ENCODE results near the gene DTNA.
"Not testable (repeated sequence)": the region's sequence is repeated elsewhere in the genome, so short reads cannot be mapped to it uniquely, and the experiment has no call there.

DTNA gene

GRCh38 chr18:34709750-34710441 lies at the start of gene DTNA:
Gene DTNA (plus strand): TSS chr18:34710298. CDS start chr18:34755977, 45,679 bp downstream.
- TF ChIP-seq, protein P1, sequence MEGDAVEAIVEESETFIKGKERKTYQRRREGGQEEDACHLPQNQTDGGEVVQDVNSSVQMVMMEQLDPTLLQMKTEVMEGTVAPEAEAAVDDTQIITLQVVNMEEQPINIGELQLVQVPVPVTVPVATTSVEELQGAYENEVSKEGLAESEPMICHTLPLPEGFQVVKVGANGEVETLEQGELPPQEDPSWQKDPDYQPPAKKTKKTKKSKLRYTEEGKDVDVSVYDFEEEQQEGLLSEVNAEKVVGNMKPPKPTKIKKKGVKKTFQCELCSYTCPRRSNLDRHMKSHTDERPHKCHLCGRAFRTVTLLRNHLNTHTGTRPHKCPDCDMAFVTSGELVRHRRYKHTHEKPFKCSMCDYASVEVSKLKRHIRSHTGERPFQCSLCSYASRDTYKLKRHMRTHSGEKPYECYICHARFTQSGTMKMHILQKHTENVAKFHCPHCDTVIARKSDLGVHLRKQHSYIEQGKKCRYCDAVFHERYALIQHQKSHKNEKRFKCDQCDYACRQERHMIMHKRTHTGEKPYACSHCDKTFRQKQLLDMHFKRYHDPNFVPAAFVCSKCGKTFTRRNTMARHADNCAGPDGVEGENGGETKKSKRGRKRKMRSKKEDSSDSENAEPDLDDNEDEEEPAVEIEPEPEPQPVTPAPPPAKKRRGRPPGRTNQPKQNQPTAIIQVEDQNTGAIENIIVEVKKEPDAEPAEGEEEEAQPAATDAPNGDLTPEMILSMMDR (IDR thresholded peaks at IDR 0.05; ENCODE audit: low read depth, low read length), result no peak
- peak within 1 kb of the TSS; percentile 38 for H3K4me3 ChIP-seq (ENCODE audit: low read depth, low read length)

DNA sequence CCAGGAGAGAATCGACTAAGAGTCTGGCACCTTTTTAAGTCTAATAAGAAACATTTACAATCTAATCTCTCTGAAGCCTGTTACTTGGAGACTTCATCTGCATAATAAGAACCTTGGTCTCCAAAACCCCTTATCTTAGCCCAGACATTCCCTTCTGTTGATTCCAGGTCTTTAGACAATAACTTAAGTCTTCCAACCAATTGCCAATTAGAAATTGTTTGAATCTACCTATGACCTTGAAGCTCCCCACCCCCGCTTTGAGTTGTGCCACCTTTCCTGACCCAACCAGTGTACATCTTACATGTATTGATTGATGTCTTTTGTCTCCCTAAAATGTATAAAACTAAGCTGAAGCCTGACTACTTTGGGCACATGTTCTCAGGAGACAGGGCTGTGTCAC lies 49.5 kb upstream of the DTNA start:
- no peak overlapping the region for H3K4me3 ChIP-seq (ENCODE audit: low read depth, low read length)
- TF ChIP-seq, protein P1 (IDR thresholded peaks at IDR 0.05; ENCODE audit: low read depth, low read length), result no peak

DNA sequence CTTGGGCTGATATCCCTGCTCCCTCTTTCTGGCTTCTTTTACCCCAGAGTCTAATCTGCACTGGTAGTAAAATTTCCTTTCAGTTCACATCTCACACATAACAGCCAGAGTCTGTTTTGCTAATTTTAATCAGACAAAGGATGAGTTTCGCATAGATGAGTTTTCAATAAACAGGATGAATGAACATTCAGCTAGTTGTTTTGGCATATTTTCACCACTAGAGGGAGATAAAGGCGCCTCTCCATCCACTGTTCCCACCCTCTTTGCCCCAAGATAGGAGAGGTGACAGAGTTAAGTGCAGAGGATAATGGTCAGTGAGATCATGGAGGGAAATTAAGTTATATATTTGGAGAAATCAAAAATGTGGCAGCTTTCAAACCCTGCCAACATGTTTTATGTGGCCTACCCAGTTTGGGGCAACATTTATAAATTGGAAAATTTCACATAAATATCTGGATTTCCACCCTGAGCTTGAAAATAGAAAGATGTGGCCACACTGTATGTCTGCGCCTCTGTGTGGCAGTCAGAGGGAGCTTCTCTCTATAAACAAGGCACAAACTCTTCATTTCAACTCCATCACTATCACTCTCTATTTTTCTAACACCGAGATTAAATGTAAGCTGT lies 48.5 kb upstream of the DTNA start:
- H3K4me3 ChIP-seq (ENCODE audit: low read depth, low read length), result no peak overlapping the region
- TF ChIP-seq, protein P1 (IDR thresholded peaks at IDR 0.05; ENCODE audit: low read depth, low read length), result peak; percentile 79

GRCh38 chr18:34676816-34677574 lies 33.1 kb upstream of the DTNA start:
- TF ChIP-seq, protein P1 (IDR thresholded peaks at IDR 0.05; ENCODE audit: low read depth, low read length), result no peak
- H3K4me3 ChIP-seq (ENCODE audit: low read depth, low read length), result no peak overlapping the region

DNA sequence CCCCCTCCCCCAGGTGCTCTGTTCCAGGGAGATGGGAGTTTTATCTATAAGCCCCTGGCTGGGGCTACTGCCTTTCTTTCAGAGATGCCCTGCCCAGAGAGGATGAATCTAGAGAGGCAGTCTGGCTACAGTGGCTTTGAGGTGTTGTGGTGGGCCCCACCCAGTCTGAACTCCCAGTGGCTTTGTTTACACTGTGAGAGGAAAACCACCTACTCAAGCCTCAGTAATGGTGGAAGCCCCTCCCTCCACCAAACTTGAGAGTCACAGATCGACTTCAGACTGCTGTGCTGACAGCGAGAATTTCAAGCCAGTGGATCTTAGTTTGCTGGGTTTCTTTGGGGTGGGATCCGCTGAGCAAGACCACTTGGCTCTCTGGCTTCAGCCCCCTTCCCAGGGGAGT lies 20.3 kb upstream of the DTNA start:
- H3K4me3 ChIP-seq (ENCODE audit: low read depth, low read length), result not testable (repeated sequence)

- TF ChIP-seq, protein P1 (IDR thresholded peaks at IDR 0.05; ENCODE audit: low read depth, low read length), result no peak
Measured at GRCh38 chr18:34691614-34692013, 18.5 kb upstream of the DTNA start.

DNA sequence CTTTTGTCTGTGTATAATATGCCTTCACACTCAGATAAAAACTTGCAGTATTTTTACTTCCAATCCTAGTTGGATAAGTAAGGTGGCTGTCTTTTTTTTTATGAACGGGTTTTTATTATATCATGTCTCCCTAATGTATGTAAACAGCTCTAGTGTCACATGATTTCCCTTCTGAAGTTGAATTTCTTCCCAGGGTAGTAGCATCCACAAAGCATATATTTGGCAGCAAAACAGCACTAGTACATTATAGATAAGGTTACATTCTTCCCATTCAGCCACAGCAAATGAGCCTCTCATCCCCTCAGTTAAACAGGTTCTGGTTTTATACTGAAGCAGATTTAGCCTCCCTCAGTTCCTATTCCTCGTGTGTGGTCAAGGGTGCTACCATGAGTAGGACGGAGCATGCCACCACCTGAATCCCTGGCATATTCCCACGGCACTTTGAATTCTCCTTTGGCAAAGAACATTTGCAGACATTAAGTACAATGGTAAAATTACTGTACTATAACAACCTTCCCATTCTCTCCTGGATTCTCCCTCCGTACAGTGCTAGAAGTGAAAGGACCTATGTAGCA lies 15.4 kb upstream of the DTNA start:
- TF ChIP-seq, protein P1 (IDR thresholded peaks at IDR 0.05; ENCODE audit: low read depth, low read length), result no peak
- no peak overlapping the region for H3K4me3 ChIP-seq (ENCODE audit: low read depth, low read length)

More at GRCh38 chr18:34691614-34692013, 18.5 kb upstream of the DTNA start:
- H3K4me3 ChIP-seq (ENCODE audit: low read depth, low read length), result no peak overlapping the region

Data from WI38 (cell line).